GM23248 (cell line): ENCODE data around the gene KRTAP10-9.

Source experiments
- EZH2 ChIP-seq: fragments of 200-600 bp; sonication (generic); IDR thresholded peaks from 2 replicates; pipeline ENCODE4 v1.6.1; 2018; ENCODE audit warnings: antibody characterized with exemption, mild to moderate bottlenecking; ENCODE audit not compliant: insufficient read depth, poor library complexity, severe bottlenecking
- EZH2phosphoT487 ChIP-seq: fragments of 200-600 bp; sonication (generic); IDR thresholded peaks from 2 replicates; pipeline ENCODE4 v1.6.1; 2018; ENCODE audit warnings: antibody characterized with exemption, moderate library complexity, mild to moderate bottlenecking, low read depth; ENCODE audit not compliant: insufficient read depth

- TF ChIP-seq EZH2 (no peak), EZH2phosphoT487 (no peak)
Measured at GRCh38 chr21:44658913-44659595, 32.2 kb downstream of the KRTAP10-9 start.
